Measurements from ENCODE around the gene PPEF1.

PPEF1 gene

GRCh38 chrX:18875256-18875878, 167.9 kb downstream of the PPEF1 start:
- in situ Hi-C loops (cut with MboI; ENCODE audit: low sequenced_read_pairs) = no loop called here

- in situ Hi-C loops (cut with MboI; ENCODE audit: low sequenced_read_pairs) = no loop called here
Measured at GRCh38 chrX:18877469-18877868, 170.0 kb downstream of the PPEF1 start.
